Esophagus muscularis mucosa (tissue), 4 donors: ENCODE measurements around the gene ZNF790. TPM values are rescaled to one million over a fixed set of nuclear protein-coding genes. Genes with fewer than 3 reads are reported as not detected.

Experiments
- DNase-seq: peaks from one replicate; pipeline ENCODE4 v3.0.0-alpha.2; 2017; ENCODE audit errors: extremely low spot score
- H3K27ac ChIP-seq, 4 donors: fragments of 200-600 bp; sonication (generic); replicated peaks in 1 of 4; 1 replicate in 3 of 4; 2 replicates in 1 of 4; pipeline ENCODE4 v1.5.1; 2016 to 2019; ENCODE audit warnings: mild to moderate bottlenecking in 1 of 4
- H3K27me3 ChIP-seq, 4 donors: fragments of 200-600 bp; sonication (generic); one replicate each; pipeline versions ENCODE4 v1.5.1 to v1.6.0; 2016 to 2019
- H3K36me3 ChIP-seq, 4 donors: fragments of 200-600 bp; sonication (generic); one replicate each; pipeline ENCODE4 v1.5.1; 2016 to 2019
- H3K4me1 ChIP-seq, 4 donors: fragments of 200-600 bp; sonication (generic); one replicate each; pipeline ENCODE4 v1.5.1; 2016 to 2019
- H3K4me3 ChIP-seq, 4 donors: fragments of 200-600 bp; sonication (generic); 1 replicate in 2 of 4; 2 replicates in 2 of 4; pipeline ENCODE4 v1.5.1; 2016 to 2019; ENCODE audit warnings: mild to moderate bottlenecking in 4 of 4, moderate library complexity in 1 of 4
- H3K9me3 ChIP-seq, 4 donors: fragments of 200-600 bp; sonication (generic); 1 replicate in 3 of 4; 2 replicates in 1 of 4; pipeline ENCODE4 v1.5.1; 2016 to 2019
- EP300 ChIP-seq: sonication (generic); formaldehyde crosslinking; IDR thresholded peaks from one replicate; pipeline ENCODE4 v1.6.1; 2017; ENCODE audit warnings: antibody characterized with exemption
- POLR2A ChIP-seq: fragments of 450-650 bp; IDR thresholded peaks from one replicate; pipeline ENCODE4 v1.6.1; 2017; ENCODE audit warnings: antibody characterized with exemption, moderate library complexity, mild to moderate bottlenecking, low read depth
- POLR2AphosphoS5 ChIP-seq, 2 donors: sonication (generic); formaldehyde crosslinking; IDR thresholded peaks; one replicate each; pipeline ENCODE4 v1.6.1; 2017; ENCODE audit warnings: antibody characterized with exemption in 2 of 2
- WGBS: methylation state at CpG from one replicate; pipeline ENCODE4 v1.1.5; 2018; 5-methylcytosine and 5-hydroxymethylcytosine counted together
- intact Hi-C: fragments of 100-400 bp; cut with DNase I; formaldehyde crosslinking; loops from one replicate; pipeline ENCODE4 v1.15.1; 2023
- total RNA-seq, 4 donors: library from RNA; depleted of rRNA; stranded (reverse); fragments of >200 nt; gene quantifications; one replicate each; pipeline versions ENCODE4 v1.1.0 to v1.2.1, GENCODE V29; 2016
- TF ChIP-seq, protein P1 (sequence below), 3 experiments: fragments of 200-600 bp in 2 of 3; fragments of 450-650 bp in 1 of 3; sonication (generic) in 2 of 3; IDR thresholded peaks; one replicate each; pipeline ENCODE4 v1.5.1; 2017 to 2019; ENCODE audit warnings: antibody characterized with exemption in 3 of 3, mild to moderate bottlenecking in 2 of 3, moderate library complexity in 1 of 3

Gene ZNF790
- total RNA-seq, 4 donors from 2014 or later = 5.8 to 11.1 (median 7.8) TPM

GRCh38 chr19:36833430-36833829 is 4.8 kb downstream of the ZNF790 start:
- no peak for TF ChIP-seq POLR2AphosphoS5 (IDR thresholded peaks at IDR 0.05)
- H3K36me3 ChIP-seq = peaks cover 36 to 64% (median 48%) of the 10 kb centered on the region in 4 donors
- intact Hi-C loops = no loop called here
- no peak for DNase-seq
- WGBS = 98% methylated on average over 2 of the region's 2 CpGs
- no peaks in the 10 kb centered on the region for H3K27me3 ChIP-seq
- H3K4me3 ChIP-seq = no peak overlapping the region
- peaks cover 8 to 14% (median 10%) of the 10 kb centered on the region in 4 donors for H3K4me1 ChIP-seq
- no peak overlapping the region for H3K27ac ChIP-seq
- peaks cover 16 to 83% (median 77%) of the 10 kb centered on the region in 4 donors for H3K9me3 ChIP-seq

DNA sequence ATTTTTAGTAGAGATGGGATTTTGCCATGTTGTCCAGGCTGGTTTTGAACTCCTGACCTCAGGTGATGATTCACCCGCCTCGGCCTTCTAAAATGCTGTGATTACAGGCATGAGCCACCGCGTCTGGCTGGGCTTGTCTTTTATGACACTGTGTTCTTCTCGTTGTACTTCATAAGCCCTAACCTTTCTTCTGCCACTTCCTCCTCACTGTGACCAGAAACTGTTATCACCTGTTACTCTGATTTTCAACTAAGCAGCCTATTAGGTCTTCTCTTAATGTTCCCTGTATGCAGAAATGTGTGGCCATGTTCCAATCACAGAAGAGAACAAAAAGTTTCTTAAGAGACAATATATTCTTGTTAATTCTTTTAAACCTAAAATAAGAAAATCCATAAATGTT is 16.4 kb downstream of the ZNF790 start:
- WGBS = 98% methylated on average over 5 of the region's 5 CpGs
- Histone ChIP-seq H3K36me3 (peaks cover 78 to 97% (median 92%) of the 10 kb centered on the region in 4 donors), H3K9me3 (peaks cover 65 to 100% (median 100%) of the 10 kb centered on the region in 4 donors), H3K27ac (no peak overlapping the region), H3K4me3 (peak overlapping the region in 1 of 4 donors; percentile 6), H3K4me1 (no peaks in the 10 kb centered on the region), H3K27me3 (no peaks in the 10 kb centered on the region)
- intact Hi-C loops = no loop called here
- TF ChIP-seq, protein P1, sequence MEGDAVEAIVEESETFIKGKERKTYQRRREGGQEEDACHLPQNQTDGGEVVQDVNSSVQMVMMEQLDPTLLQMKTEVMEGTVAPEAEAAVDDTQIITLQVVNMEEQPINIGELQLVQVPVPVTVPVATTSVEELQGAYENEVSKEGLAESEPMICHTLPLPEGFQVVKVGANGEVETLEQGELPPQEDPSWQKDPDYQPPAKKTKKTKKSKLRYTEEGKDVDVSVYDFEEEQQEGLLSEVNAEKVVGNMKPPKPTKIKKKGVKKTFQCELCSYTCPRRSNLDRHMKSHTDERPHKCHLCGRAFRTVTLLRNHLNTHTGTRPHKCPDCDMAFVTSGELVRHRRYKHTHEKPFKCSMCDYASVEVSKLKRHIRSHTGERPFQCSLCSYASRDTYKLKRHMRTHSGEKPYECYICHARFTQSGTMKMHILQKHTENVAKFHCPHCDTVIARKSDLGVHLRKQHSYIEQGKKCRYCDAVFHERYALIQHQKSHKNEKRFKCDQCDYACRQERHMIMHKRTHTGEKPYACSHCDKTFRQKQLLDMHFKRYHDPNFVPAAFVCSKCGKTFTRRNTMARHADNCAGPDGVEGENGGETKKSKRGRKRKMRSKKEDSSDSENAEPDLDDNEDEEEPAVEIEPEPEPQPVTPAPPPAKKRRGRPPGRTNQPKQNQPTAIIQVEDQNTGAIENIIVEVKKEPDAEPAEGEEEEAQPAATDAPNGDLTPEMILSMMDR (IDR thresholded peaks at IDR 0.05) = no peak
- TF ChIP-seq POLR2AphosphoS5 (IDR thresholded peaks at IDR 0.05) (no peak), EP300 (no peak), POLR2A (no peak)
- no peak for DNase-seq

DNA sequence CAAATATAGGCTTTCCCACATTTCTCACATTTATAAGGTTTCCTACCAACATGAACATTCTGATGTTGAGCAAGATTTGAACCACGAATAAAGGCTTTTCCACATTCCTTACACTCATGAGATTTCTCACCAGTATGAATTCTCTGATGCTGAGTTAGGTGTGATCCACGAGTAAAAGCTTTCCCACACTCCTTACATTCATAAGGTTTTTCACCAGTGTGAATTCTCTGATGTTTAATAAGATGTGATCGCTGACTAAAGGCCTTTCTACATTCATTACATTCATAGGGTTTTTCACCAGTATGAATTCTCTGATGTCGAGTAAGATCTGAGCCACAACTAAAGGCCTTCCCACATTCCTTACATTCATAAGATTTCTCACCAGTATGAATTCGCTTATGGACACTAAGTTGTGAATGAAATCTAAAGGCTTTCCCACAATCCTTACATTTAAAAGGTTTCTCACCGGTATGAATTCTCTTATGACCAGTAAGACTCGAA is 19.0 kb downstream of the ZNF790 start:
- 94% methylated on average over 7 of the region's 7 CpGs for WGBS
- no peak overlapping the region for H3K4me3 ChIP-seq

DNA sequence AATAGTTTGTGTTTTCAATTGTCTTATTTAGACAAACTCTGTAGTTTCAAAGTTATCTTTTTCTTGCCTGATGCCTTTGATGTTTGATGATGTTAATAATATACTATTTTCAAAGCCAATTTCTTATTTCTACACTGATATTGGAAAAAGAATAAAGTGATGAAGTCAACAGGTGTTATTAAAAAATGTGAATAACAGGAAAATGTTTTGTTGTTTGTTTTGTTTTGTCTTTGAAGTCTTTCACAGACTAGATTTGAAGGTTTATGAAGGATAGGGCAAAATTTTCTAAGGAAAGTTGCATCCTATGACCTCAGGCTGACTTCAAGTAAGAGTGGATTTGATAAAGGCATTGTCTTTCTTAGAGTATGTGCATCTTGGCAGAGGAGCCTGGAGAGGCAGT is 31.2 kb downstream of the ZNF790 start:
- no peak overlapping the region for H3K4me3 ChIP-seq
- peaks cover 0 to 98% (median 93%) of the 10 kb centered on the region in 4 donors for H3K9me3 ChIP-seq
- intact Hi-C loops = no loop called here
- no peaks in the 10 kb centered on the region for H3K4me1 ChIP-seq
- DNase-seq = no peak
- H3K27me3 ChIP-seq = no peaks in the 10 kb centered on the region
- TF ChIP-seq POLR2A = no peak
- no peak for TF ChIP-seq POLR2AphosphoS5 (IDR thresholded peaks at IDR 0.05)
- TF ChIP-seq, protein P1 (IDR thresholded peaks at IDR 0.05) = no peak
- no peak for TF ChIP-seq EP300
- no peak overlapping the region for H3K27ac ChIP-seq
- H3K36me3 ChIP-seq = peaks cover 23 to 64% (median 44%) of the 10 kb centered on the region in 4 donors

More for the DNA sequence above, 19.0 kb downstream of the ZNF790 start:
- peaks cover 72 to 99% (median 89%) of the 10 kb centered on the region in 4 donors for H3K36me3 ChIP-seq
- peaks cover 69 to 100% (median 100%) of the 10 kb centered on the region in 4 donors for H3K9me3 ChIP-seq
- TF ChIP-seq POLR2A (no peak), EP300 (no peak), POLR2AphosphoS5 (IDR thresholded peaks at IDR 0.05) (no peak)
- TF ChIP-seq, protein P1 (IDR thresholded peaks at IDR 0.05) = no peak
- no peaks in the 10 kb centered on the region for H3K4me1 ChIP-seq
- H3K27me3 ChIP-seq = no peaks in the 10 kb centered on the region
- intact Hi-C loops = no loop called here
- no peak for DNase-seq
- no peak overlapping the region for H3K27ac ChIP-seq

DNA sequence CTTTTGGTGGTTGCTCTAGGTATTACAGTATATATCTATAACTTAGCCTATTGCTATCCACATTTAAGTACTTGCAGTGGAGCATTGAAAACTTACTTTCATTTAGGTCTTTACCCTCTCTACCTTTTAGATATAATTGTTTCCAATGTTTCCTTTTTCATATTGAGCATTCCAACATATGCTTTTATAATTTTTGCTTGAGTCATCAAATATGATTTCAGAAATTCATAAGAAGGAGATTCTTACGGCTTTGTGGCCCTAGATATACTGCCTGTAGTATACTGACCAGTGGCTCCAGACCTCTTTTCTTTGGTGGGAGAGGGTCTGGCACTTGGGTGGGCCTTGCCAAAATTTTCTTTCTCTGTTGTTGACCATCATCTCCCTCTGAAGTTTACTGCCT is 32.8 kb downstream of the ZNF790 start:
- no peak overlapping the region for H3K27ac ChIP-seq
- H3K4me1 ChIP-seq = no peaks in the 10 kb centered on the region
- no peak overlapping the region for H3K4me3 ChIP-seq
- TF ChIP-seq, protein P1 (IDR thresholded peaks at IDR 0.05) = no peak
- no peak for TF ChIP-seq POLR2AphosphoS5 (IDR thresholded peaks at IDR 0.05)
- no peak for TF ChIP-seq POLR2A
- TF ChIP-seq EP300 = no peak
- peaks cover 31 to 74% (median 59%) of the 10 kb centered on the region in 4 donors for H3K36me3 ChIP-seq
- intact Hi-C loops = no loop called here
- peaks cover 0 to 85% (median 83%) of the 10 kb centered on the region in 4 donors for H3K9me3 ChIP-seq
- 93% methylated on average over 1 of the region's 1 CpG for WGBS
- H3K27me3 ChIP-seq = no peaks in the 10 kb centered on the region
- no peak for DNase-seq
